Measurements from ENCODE around the gene GATD1.

- no peak for TF ChIP-seq SUZ12 (IDR thresholded peaks at IDR 0.05; ENCODE audit: extremely low read depth, insufficient read depth, insufficient read length)
- TF ChIP-seq YY1 (IDR thresholded peaks at IDR 0.05; ENCODE audit: insufficient read depth, insufficient read length), result no peak
These were observed 20.2 kb upstream of the GATD1 start for GRCh38 chr11:797296-798092.

All from NT2/D1 (cell line).